Activated CD4-positive, alpha-beta memory T cell treated with anti-CD3 and anti-CD28 coated beads, Interleukin-2, amount 10 ng/mL, durations not matched to agents 7 days and 5 days (primary cell): ENCODE data around the gene SYT13. TPM values are rescaled to one million over a fixed set of nuclear protein-coding genes. Genes with fewer than 3 reads are reported as not detected.

ENCODE experiments used
- CTCF ChIA-PET: fragments of 350-600 bp; sonication (Branson Sonifier 250); formaldehyde crosslinking; loops from one replicate; lab custom pipeline; 2021; ENCODE audit warnings: antibody characterized with exemption, inconsistent platforms; lab: Charles Lee
- POLR2A ChIA-PET: fragments of 350-600 bp; sonication (Branson Sonifier 250); formaldehyde crosslinking; loops from one replicate; lab custom pipeline; 2021; ENCODE audit warnings: antibody characterized with exemption; lab: Charles Lee
- DNase-seq: peaks from one replicate; pipeline ENCODE4 v3.0.0-alpha.2; 2020
- H3K27ac Mint-ChIP-seq: one replicate; pipeline ENCODE4 v1.8.0; 2021; ENCODE audit warnings: mild to moderate bottlenecking, mixed read lengths
- H3K27me3 Mint-ChIP-seq: one replicate; pipeline ENCODE4 v1.8.0; 2021; ENCODE audit warnings: mixed read lengths
- H3K36me3 Mint-ChIP-seq: one replicate; pipeline ENCODE4 v1.8.0; 2021; ENCODE audit warnings: low read depth, mixed read lengths
- H3K4me1 Mint-ChIP-seq: one replicate; pipeline ENCODE4 v1.8.0; 2021; ENCODE audit warnings: mixed read lengths
- H3K4me3 Mint-ChIP-seq: one replicate; pipeline ENCODE4 v1.8.0; 2021; ENCODE audit warnings: mild to moderate bottlenecking, mixed read lengths
- H3K9me3 Mint-ChIP-seq: one replicate; pipeline ENCODE4 v1.8.0; 2021; ENCODE audit warnings: mixed read lengths
- total RNA-seq, 2 experiments: library from RNA; stranded (reverse); gene quantifications; one replicate each; pipeline ENCODE4 v1.2.3, GENCODE V29; 2021

The SYT13 gene
- total RNA-seq, 2 experiments from 2014 or later = not detected

DNA sequence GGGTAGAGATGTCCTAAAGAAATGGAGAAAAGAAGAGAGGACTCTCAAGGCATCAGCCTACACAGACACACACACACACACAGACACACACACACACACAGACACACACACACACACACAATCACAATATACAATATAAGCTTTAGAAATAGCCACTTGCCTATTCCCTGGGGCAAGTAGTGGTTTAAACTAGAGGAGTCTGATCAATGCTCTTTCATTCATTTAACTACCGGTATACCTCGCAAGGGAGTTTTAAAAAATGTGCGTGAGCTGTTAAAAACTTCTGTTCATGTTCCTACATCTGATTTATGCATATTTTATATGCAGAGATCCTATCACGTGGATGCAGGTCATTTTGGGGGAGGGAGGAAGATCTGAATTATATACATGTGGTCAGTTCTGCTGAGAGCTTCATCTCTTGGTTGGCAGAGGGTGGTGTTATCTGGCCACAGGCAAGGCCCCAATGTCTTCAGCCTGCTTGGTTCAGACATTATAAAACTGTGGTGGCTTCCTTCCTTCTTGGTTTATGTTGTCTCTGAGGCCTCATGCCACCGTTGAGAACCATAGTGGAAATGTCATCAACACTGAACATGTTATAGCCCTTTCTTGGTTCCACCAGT is 56.6 kb downstream of the SYT13 start:
- no peaks in the 10 kb centered on the region for H3K27me3 Mint-ChIP-seq
- DNase-seq = no peak
- ChIA-PET POLR2A (no interaction called here), CTCF (no interaction called here)
- H3K4me3 Mint-ChIP-seq = no peak overlapping the region
- H3K4me1 Mint-ChIP-seq = no peaks in the 10 kb centered on the region
- H3K27ac Mint-ChIP-seq = no peak overlapping the region
- no peaks in the 10 kb centered on the region for H3K36me3 Mint-ChIP-seq
- H3K9me3 Mint-ChIP-seq = no peaks in the 10 kb centered on the region

- DNase-seq = no peak
- POLR2A ChIA-PET = no interaction called here
- CTCF ChIA-PET = interaction anchor here (1.0 to 1.5 kb wide), 2 partner anchors 9 to 117 kb away, joined by 3 to 4 read pairs; no protein-coding TSS in a partner anchor
- Mint-ChIP-seq H3K4me1 (no peaks in the 10 kb centered on the region), H3K27ac (no peak overlapping the region), H3K36me3 (no peaks in the 10 kb centered on the region), H3K4me3 (no peak overlapping the region), H3K27me3 (no peaks in the 10 kb centered on the region), H3K9me3 (no peaks in the 10 kb centered on the region)
Observed at GRCh38 chr11:45227836-45228235, 58.3 kb downstream of the SYT13 start.

- H3K27ac Mint-ChIP-seq = no peak overlapping the region
- ChIA-PET POLR2A (no interaction called here), CTCF (interaction anchor here (1.5 kb wide), 1 partner anchor 116 kb away, joined by 3 read pairs; no protein-coding TSS in a partner anchor)
- H3K27me3 Mint-ChIP-seq = no peaks in the 10 kb centered on the region
- H3K4me3 Mint-ChIP-seq = no peak overlapping the region
- H3K36me3 Mint-ChIP-seq = no peaks in the 10 kb centered on the region
- H3K4me1 Mint-ChIP-seq = no peaks in the 10 kb centered on the region
- no peak for DNase-seq
- no peaks in the 10 kb centered on the region for H3K9me3 Mint-ChIP-seq
Observed at GRCh38 chr11:45226901-45227300, 59.2 kb downstream of the SYT13 start.

DNA sequence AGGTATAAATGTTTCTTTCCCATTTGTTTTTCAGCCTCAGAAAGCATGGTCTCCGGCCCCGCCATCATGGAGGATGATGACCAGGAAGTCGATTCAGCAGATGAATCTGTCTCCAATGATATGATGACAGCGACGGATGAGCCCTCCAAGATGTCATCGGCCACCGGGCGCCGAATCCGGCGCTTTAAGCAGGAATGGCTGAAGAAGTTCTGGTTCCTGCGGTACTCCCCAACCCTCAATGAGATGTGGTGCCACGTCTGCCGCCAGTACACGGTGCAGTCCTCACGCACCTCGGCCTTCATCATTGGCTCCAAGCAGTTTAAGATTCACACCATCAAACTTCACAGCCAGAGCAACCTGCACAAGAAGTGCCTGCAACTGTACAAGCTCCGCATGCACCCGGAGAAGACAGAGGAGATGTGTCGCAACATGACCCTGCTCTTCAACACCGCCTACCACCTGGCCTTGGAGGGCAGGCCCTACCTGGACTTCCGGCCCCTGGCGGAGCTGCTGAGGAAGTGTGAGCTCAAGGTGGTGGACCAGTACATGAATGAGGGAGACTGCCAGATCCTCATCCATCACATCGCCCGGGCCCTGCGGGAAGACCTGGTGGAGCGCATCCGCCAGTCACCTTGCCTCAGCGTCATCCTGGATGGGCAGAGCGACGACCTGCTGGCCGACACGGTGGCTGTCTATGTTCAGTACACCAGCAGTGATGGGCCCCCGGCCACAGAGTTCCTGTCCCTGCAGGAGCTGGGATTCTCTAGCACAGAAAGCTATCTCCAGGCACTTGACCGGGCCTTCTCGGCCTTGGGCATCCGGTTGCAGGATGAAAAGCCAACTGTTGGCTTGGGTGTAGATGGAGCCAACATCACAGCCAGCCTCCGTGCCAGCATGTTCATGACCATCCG is 59.9 kb downstream of the SYT13 start:
- Mint-ChIP-seq H3K36me3 (no peaks in the 10 kb centered on the region), H3K9me3 (no peaks in the 10 kb centered on the region), H3K27ac (no peak overlapping the region), H3K4me1 (no peaks in the 10 kb centered on the region), H3K27me3 (no peaks in the 10 kb centered on the region), H3K4me3 (no peak overlapping the region)
- POLR2A ChIA-PET = no interaction called here
- DNase-seq = no peak
- CTCF ChIA-PET = interaction anchor here (1.5 kb wide), 1 partner anchor 115 kb away, joined by 3 read pairs; no protein-coding TSS in a partner anchor

- Mint-ChIP-seq H3K27ac (no peak overlapping the region), H3K9me3 (no peaks in the 10 kb centered on the region), H3K4me3 (no peak overlapping the region), H3K4me1 (no peaks in the 10 kb centered on the region), H3K27me3 (no peaks in the 10 kb centered on the region), H3K36me3 (no peaks in the 10 kb centered on the region)
- POLR2A ChIA-PET = no interaction called here
- DNase-seq = no peak
- CTCF ChIA-PET = no interaction called here
Observed at GRCh38 chr11:45225277-45225676, 60.9 kb downstream of the SYT13 start.

DNA sequence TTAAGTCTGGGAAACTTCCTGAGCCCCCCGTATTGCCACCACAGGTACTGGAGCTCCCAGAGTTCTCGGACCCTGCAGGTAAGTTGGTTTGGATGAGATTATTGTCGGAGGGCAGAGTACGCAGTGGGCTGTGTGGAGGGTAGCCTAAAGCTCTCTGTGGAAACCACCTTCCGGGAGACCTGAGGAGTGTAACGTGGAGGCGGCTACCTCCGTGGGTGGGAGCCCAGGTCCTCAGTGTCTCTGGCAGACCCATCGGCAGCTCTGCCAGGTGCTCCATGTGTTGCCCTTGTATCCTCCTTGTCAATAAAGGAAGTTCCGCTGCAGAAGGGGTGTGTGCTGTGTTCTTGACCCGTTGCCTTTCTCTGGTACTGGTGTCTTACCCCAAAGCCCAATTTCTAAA is 61.4 kb downstream of the SYT13 start:
- H3K27me3 Mint-ChIP-seq = no peaks in the 10 kb centered on the region
- DNase-seq = no peak
- no peaks in the 10 kb centered on the region for H3K9me3 Mint-ChIP-seq
- no peak overlapping the region for H3K4me3 Mint-ChIP-seq
- no peak overlapping the region for H3K27ac Mint-ChIP-seq
- no peaks in the 10 kb centered on the region for H3K36me3 Mint-ChIP-seq
- CTCF ChIA-PET = no interaction called here
- POLR2A ChIA-PET = no interaction called here
- H3K4me1 Mint-ChIP-seq = no peaks in the 10 kb centered on the region

GRCh38 chr11:45223496-45223895 is 62.6 kb downstream of the SYT13 start:
- Mint-ChIP-seq H3K27me3 (no peaks in the 10 kb centered on the region), H3K9me3 (no peaks in the 10 kb centered on the region), H3K4me3 (no peak overlapping the region), H3K4me1 (no peaks in the 10 kb centered on the region), H3K27ac (no peak overlapping the region), H3K36me3 (no peaks in the 10 kb centered on the region)
- POLR2A ChIA-PET = no interaction called here
- no peak for DNase-seq
- CTCF ChIA-PET = no interaction called here

DNA sequence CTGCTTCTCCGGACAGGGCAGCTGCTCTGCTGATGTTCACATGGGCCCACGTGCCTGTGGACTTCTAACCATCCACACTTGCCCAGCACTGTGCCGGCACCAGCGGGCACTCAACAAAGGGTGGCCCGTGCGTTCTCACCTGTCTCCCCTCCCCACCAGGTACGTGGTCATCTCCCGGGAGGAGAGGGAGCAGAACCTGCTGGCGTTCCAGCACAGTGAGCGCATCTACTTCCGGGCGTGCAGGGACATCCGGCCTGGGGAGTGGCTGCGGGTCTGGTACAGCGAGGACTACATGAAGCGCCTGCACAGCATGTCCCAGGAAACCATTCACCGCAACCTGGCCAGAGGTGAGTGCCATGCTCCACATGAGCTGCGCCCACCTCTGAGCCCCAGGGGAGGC is 66.7 kb downstream of the SYT13 start:
- no peaks in the 10 kb centered on the region for H3K9me3 Mint-ChIP-seq
- H3K36me3 Mint-ChIP-seq = no peaks in the 10 kb centered on the region
- DNase-seq = no peak
- H3K4me1 Mint-ChIP-seq = peaks cover 8% of the 10 kb centered on the region
- no peak overlapping the region for H3K4me3 Mint-ChIP-seq
- ChIA-PET CTCF (no interaction called here), POLR2A (no interaction called here)
- no peaks in the 10 kb centered on the region for H3K27me3 Mint-ChIP-seq
- H3K27ac Mint-ChIP-seq = no peak overlapping the region

DNA sequence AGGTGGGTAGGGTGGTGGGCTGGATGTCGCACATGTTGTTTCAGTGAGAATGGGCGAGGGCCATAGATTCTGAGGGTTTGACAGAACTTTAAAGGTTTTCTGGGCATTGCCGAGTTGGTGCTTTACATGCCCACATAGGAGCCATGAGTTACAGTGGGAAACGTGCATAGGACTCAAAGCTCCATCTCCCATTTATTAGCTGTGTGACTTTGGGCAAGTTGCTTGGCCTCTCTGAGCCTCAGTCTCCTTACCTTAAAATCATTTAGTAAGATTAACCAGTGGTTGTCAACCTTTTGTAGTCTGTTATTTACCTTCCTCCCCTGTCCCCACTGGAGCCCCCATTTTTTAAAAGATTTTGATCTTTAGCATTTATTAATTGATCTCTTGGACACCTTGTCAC is 67.4 kb downstream of the SYT13 start:
- no peaks in the 10 kb centered on the region for H3K9me3 Mint-ChIP-seq
- CTCF ChIA-PET = no interaction called here
- H3K4me3 Mint-ChIP-seq = no peak overlapping the region
- POLR2A ChIA-PET = no interaction called here
- H3K27me3 Mint-ChIP-seq = no peaks in the 10 kb centered on the region
- peaks cover 8% of the 10 kb centered on the region for H3K4me1 Mint-ChIP-seq
- H3K27ac Mint-ChIP-seq = no peak overlapping the region
- DNase-seq = no peak
- no peaks in the 10 kb centered on the region for H3K36me3 Mint-ChIP-seq

GRCh38 chr11:45217991-45218390 is 68.2 kb downstream of the SYT13 start:
- Mint-ChIP-seq H3K27me3 (no peaks in the 10 kb centered on the region), H3K36me3 (no peaks in the 10 kb centered on the region), H3K9me3 (no peaks in the 10 kb centered on the region), H3K4me1 (peaks cover 8% of the 10 kb centered on the region), H3K4me3 (no peak overlapping the region), H3K27ac (no peak overlapping the region)
- CTCF ChIA-PET = no interaction called here
- no peak for DNase-seq
- POLR2A ChIA-PET = no interaction called here

GRCh38 chr11:45216901-45217300 is 69.2 kb downstream of the SYT13 start:
- POLR2A ChIA-PET = no interaction called here
- Mint-ChIP-seq H3K27ac (no peak overlapping the region), H3K36me3 (no peaks in the 10 kb centered on the region), H3K4me3 (no peak overlapping the region), H3K4me1 (peaks cover 8% of the 10 kb centered on the region), H3K9me3 (no peaks in the 10 kb centered on the region), H3K27me3 (no peaks in the 10 kb centered on the region)
- DNase-seq = no peak
- CTCF ChIA-PET = no interaction called here

DNA sequence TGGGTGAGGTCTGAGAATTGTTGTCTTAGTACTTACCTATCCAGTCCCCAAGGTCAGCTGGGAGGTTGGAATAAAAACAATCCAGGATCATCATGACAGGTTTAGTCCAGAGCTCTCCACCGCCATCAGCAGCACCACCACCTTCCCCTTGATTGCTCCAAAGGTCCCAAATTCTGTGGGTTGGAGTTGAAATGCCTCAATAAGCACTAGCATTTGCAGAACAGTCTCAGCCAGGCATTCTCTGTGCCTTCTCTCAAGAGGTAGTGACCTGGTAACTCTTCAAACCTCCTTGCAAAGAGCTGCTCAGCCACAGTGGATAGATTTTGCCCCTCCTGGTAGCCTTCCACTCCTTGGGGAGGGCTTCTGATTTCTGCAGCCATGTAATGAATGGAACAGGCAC is 70.1 kb downstream of the SYT13 start:
- no peaks in the 10 kb centered on the region for H3K27me3 Mint-ChIP-seq
- no peak overlapping the region for H3K27ac Mint-ChIP-seq
- H3K9me3 Mint-ChIP-seq = no peaks in the 10 kb centered on the region
- no peak for DNase-seq
- no peak overlapping the region for H3K4me3 Mint-ChIP-seq
- ChIA-PET POLR2A (no interaction called here), CTCF (no interaction called here)
- H3K4me1 Mint-ChIP-seq = peaks cover 8% of the 10 kb centered on the region
- no peaks in the 10 kb centered on the region for H3K36me3 Mint-ChIP-seq

GRCh38 chr11:45215098-45215865 is 70.9 kb downstream of the SYT13 start:
- DNase-seq = no peak
- POLR2A ChIA-PET = no interaction called here

More at GRCh38 chr11:45215098-45215865, 70.9 kb downstream of the SYT13 start:
- CTCF ChIA-PET = no interaction called here
- no peaks in the 10 kb centered on the region for H3K9me3 Mint-ChIP-seq
- H3K27ac Mint-ChIP-seq = no peak overlapping the region
- H3K4me3 Mint-ChIP-seq = no peak overlapping the region
- no peaks in the 10 kb centered on the region for H3K36me3 Mint-ChIP-seq
- H3K27me3 Mint-ChIP-seq = no peaks in the 10 kb centered on the region
- H3K4me1 Mint-ChIP-seq = peaks cover 8% of the 10 kb centered on the region
